Chondrocyte (in vitro differentiated cells): Measurements from ENCODE around the gene PLCXD1. TPM values are rescaled to one million over a fixed set of nuclear protein-coding genes. Genes with fewer than 3 reads are reported as not detected.

Experiments
- DNase-seq: peaks from one replicate; pipeline ENCODE4 v3.0.0; 2021; ENCODE audit warnings: mixed read lengths, low spot score
- H3K27ac Mint-ChIP-seq: one replicate; pipeline ENCODE4 v1.8.0; 2021; ENCODE audit warnings: mild to moderate bottlenecking, moderate library complexity, mixed read lengths; ENCODE audit not compliant: unreplicated experiment
- H3K27me3 Mint-ChIP-seq: 2 replicates; pipeline ENCODE4 v1.8.0; 2021; ENCODE audit warnings: low read depth, mixed read lengths
- H3K36me3 Mint-ChIP-seq: 2 replicates; pipeline ENCODE4 v1.8.0; 2021; ENCODE audit warnings: low read depth, mixed read lengths
- H3K4me1 Mint-ChIP-seq: 2 replicates; pipeline ENCODE4 v1.8.0; 2021; ENCODE audit warnings: low read depth, mild to moderate bottlenecking, mixed read lengths
- H3K4me3 Mint-ChIP-seq: one replicate; pipeline ENCODE4 v1.8.0; 2021; ENCODE audit warnings: mild to moderate bottlenecking, moderate library complexity, mixed read lengths; ENCODE audit not compliant: unreplicated experiment
- H3K9me3 Mint-ChIP-seq: 2 replicates; pipeline ENCODE4 v1.8.0; 2021; ENCODE audit warnings: low read depth, mixed read lengths
- CTCF ChIP-seq: fragments of 200-600 bp; sonication (generic); IDR thresholded peaks from 2 replicates; pipeline ENCODE4 v1.5.0; 2021; ENCODE audit warnings: antibody characterized with exemption, mild to moderate bottlenecking, moderate library complexity
- total RNA-seq: library from RNA; stranded (reverse); gene quantifications from 3 replicates; pipeline ENCODE4 v1.2.1, GENCODE V29; 2021

Gene PLCXD1
- total RNA-seq, 1 donor from 2014 or later, result 6.8 TPM

GRCh38 chrX:333611-334311, 52.6 kb downstream of the PLCXD1 start:
- H3K4me1 Mint-ChIP-seq, result peaks cover 5% of the 10 kb centered on the region

GRCh38 chrX:334331-334891, 53.2 kb downstream of the PLCXD1 start:
- Mint-ChIP-seq H3K4me1 (peaks cover 5% of the 10 kb centered on the region), H3K27ac (no peak overlapping the region), H3K36me3 (peaks cover 20% of the 10 kb centered on the region), H3K4me3 (no peak overlapping the region), H3K9me3 (peaks cover 6% of the 10 kb centered on the region), H3K27me3 (no peaks in the 10 kb centered on the region)
- DNase-seq, result peak; percentile 93
- no peak for TF ChIP-seq CTCF

More at GRCh38 chrX:333611-334311, 52.6 kb downstream of the PLCXD1 start:
- no peak for TF ChIP-seq CTCF
- Mint-ChIP-seq H3K36me3 (peaks cover 19% of the 10 kb centered on the region), H3K9me3 (peaks cover 6% of the 10 kb centered on the region), H3K4me3 (no peak overlapping the region), H3K27me3 (no peaks in the 10 kb centered on the region), H3K27ac (no peak overlapping the region)
- DNase-seq, result peak; percentile 59

- H3K4me3 Mint-ChIP-seq, result no peak overlapping the region
- H3K27me3 Mint-ChIP-seq, result no peaks in the 10 kb centered on the region
- peaks cover 5% of the 10 kb centered on the region for H3K4me1 Mint-ChIP-seq
- no peak overlapping the region for H3K27ac Mint-ChIP-seq
- TF ChIP-seq CTCF, result no peak
- peaks cover 6% of the 10 kb centered on the region for H3K9me3 Mint-ChIP-seq
- peak; percentile 94 for DNase-seq
- H3K36me3 Mint-ChIP-seq, result peaks cover 20% of the 10 kb centered on the region
Measured at GRCh38 chrX:334971-335757, 54.0 kb downstream of the PLCXD1 start.

- no peak for TF ChIP-seq CTCF
- peaks cover 5% of the 10 kb centered on the region for H3K4me1 Mint-ChIP-seq
- H3K27me3 Mint-ChIP-seq, result no peaks in the 10 kb centered on the region
- H3K27ac Mint-ChIP-seq, result no peak overlapping the region
- no peak overlapping the region for H3K4me3 Mint-ChIP-seq
- peak; percentile 41 for DNase-seq
- H3K9me3 Mint-ChIP-seq, result peaks cover 6% of the 10 kb centered on the region
- H3K36me3 Mint-ChIP-seq, result peaks cover 20% of the 10 kb centered on the region
Measured at GRCh38 chrX:335758-336155, 54.6 kb downstream of the PLCXD1 start.

- H3K27me3 Mint-ChIP-seq, result no peaks in the 10 kb centered on the region
- DNase-seq, result peak; percentile 75
- H3K27ac Mint-ChIP-seq, result no peak overlapping the region
- H3K36me3 Mint-ChIP-seq, result peaks cover 20% of the 10 kb centered on the region
- H3K4me1 Mint-ChIP-seq, result peaks cover 5% of the 10 kb centered on the region
- H3K4me3 Mint-ChIP-seq, result no peak overlapping the region
- TF ChIP-seq CTCF, result no peak
- H3K9me3 Mint-ChIP-seq, result peaks cover 6% of the 10 kb centered on the region
Measured at GRCh38 chrX:336227-336626, 55.0 kb downstream of the PLCXD1 start.
